Calu3 (cell line): ENCODE results near the gene GALNT12. TPM values are rescaled to one million over a fixed set of nuclear protein-coding genes. Genes with fewer than 3 reads are reported as not detected.

Source experiments
- BruUV-seq: library from RNA; stranded (reverse); fragments of 400-500 nt; replicated peaks from 2 replicates; lab custom pipeline; 2021; lab: Mats Ljungman, UMichigan
- CTCF ChIA-PET: fragments of 300-600 bp; sonication (Branson Sonifier 250); formaldehyde crosslinking; loops from one replicate; lab custom pipeline; 2022; ENCODE audit warnings: antibody characterized with exemption; lab: Charles Lee
- DNase-seq: peaks from one replicate; pipeline ENCODE4 v3.0.0; 2022
- H3K27ac Mint-ChIP-seq: one replicate; pipeline ENCODE4 v1.8.0; 2022; ENCODE audit warnings: mixed read lengths; ENCODE audit not compliant: unreplicated experiment
- H3K27me3 Mint-ChIP-seq: one replicate; pipeline ENCODE4 v1.8.0; 2022; ENCODE audit warnings: mixed read lengths; ENCODE audit not compliant: unreplicated experiment
- H3K36me3 Mint-ChIP-seq: one replicate; pipeline ENCODE4 v1.8.0; 2022; ENCODE audit warnings: mild to moderate bottlenecking, moderate library complexity, mixed read lengths; ENCODE audit not compliant: insufficient read depth, unreplicated experiment
- H3K4me1 Mint-ChIP-seq: one replicate; pipeline ENCODE4 v1.8.0; 2022; ENCODE audit warnings: mild to moderate bottlenecking, low read depth, mixed read lengths; ENCODE audit not compliant: unreplicated experiment
- H3K4me3 Mint-ChIP-seq: one replicate; pipeline ENCODE4 v1.8.0; 2022; ENCODE audit warnings: mild to moderate bottlenecking, low read depth, moderate library complexity, mixed read lengths; ENCODE audit not compliant: unreplicated experiment
- H3K9me3 Mint-ChIP-seq: one replicate; pipeline ENCODE4 v1.8.0; 2022; ENCODE audit warnings: low read depth, mixed read lengths; ENCODE audit not compliant: unreplicated experiment
- intact Hi-C: fragments of 100-400 bp; cut with micrococcal nuclease; formaldehyde crosslinking; loops from one replicate; pipeline ENCODE4 v1.10.0; 2022; ENCODE audit not compliant: unreplicated experiment
- total RNA-seq: library from RNA; stranded (reverse); gene quantifications from 2 replicates; pipeline ENCODE4 v1.2.3, GENCODE V29; 2022
- TF ChIP-seq, protein P1 (sequence below): fragments of 200-600 bp; IDR thresholded peaks from one replicate; pipeline ENCODE4 v1.8.0; 2022; ENCODE audit warnings: antibody characterized with exemption; ENCODE audit not compliant: unreplicated experiment

Gene GALNT12
- total RNA-seq, 1 experiment from 2014 or later: 49.2 TPM

DNA sequence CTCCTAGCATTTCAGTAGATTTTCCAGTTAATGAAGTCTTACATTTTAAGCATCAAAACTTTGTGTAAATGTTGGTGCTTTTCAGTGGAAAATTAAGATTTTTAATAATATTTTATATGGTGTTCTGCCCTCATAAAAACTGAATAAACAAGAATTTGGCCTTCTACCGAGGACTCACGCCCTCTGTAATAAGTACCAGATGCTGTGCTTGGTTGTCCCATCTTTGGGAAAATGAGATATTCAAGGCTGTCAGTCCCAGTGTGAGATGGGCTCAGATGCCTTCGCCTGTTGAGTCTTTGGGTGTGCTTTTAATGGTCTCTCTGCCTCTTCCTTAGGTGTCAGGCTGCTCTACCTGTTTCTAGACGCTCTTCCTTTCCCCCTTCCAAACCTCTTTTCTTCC lies 28.7 kb downstream of the GALNT12 start:
- no peaks in the 10 kb centered on the region for H3K27me3 Mint-ChIP-seq
- BruUV-seq: no TSS peak
- H3K9me3 Mint-ChIP-seq: no peaks in the 10 kb centered on the region
- peaks cover 23% of the 10 kb centered on the region for H3K36me3 Mint-ChIP-seq
- H3K27ac Mint-ChIP-seq: peak overlapping the region; percentile 37
- peaks cover 13% of the 10 kb centered on the region for H3K4me1 Mint-ChIP-seq
- CTCF ChIA-PET: interaction anchor here (0.9 kb wide), 1 partner anchor 32 kb away, joined by 3 read pairs; no protein-coding TSS in a partner anchor
- TF ChIP-seq, protein P1, sequence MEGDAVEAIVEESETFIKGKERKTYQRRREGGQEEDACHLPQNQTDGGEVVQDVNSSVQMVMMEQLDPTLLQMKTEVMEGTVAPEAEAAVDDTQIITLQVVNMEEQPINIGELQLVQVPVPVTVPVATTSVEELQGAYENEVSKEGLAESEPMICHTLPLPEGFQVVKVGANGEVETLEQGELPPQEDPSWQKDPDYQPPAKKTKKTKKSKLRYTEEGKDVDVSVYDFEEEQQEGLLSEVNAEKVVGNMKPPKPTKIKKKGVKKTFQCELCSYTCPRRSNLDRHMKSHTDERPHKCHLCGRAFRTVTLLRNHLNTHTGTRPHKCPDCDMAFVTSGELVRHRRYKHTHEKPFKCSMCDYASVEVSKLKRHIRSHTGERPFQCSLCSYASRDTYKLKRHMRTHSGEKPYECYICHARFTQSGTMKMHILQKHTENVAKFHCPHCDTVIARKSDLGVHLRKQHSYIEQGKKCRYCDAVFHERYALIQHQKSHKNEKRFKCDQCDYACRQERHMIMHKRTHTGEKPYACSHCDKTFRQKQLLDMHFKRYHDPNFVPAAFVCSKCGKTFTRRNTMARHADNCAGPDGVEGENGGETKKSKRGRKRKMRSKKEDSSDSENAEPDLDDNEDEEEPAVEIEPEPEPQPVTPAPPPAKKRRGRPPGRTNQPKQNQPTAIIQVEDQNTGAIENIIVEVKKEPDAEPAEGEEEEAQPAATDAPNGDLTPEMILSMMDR: no peak
- H3K4me3 Mint-ChIP-seq: no peak overlapping the region
- DNase-seq: no peak
- intact Hi-C loops: no loop called here

DNA sequence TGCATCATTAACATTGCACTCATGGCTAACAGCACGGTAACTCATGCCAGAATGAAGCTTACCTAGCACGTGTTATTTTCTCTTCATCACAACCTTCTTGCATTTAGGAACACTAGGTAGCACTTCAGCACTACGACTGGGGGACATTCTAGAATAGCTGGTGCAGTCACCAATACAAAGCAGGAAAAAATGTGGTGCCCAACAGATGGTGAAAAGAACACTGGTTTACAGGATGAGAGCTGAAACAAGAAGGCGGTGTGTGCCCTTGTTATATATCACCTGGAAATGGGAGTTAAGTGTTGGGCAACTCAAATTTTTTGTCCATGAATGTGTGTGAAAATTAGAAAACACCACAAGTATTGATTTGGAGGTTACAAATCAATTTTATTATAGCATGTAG lies 30.0 kb downstream of the GALNT12 start:
- peaks cover 13% of the 10 kb centered on the region for H3K4me1 Mint-ChIP-seq
- CTCF ChIA-PET: interaction anchor here (0.7 kb wide), 1 partner anchor 10 kb away, joined by 5 read pairs; no protein-coding TSS in a partner anchor
- DNase-seq: no peak
- peaks cover 23% of the 10 kb centered on the region for H3K36me3 Mint-ChIP-seq
- H3K4me3 Mint-ChIP-seq: no peak overlapping the region
- intact Hi-C loops: no loop called here
- no peaks in the 10 kb centered on the region for H3K27me3 Mint-ChIP-seq
- TF ChIP-seq, protein P1: no peak
- H3K27ac Mint-ChIP-seq: no peak overlapping the region
- BruUV-seq: no TSS peak
- no peaks in the 10 kb centered on the region for H3K9me3 Mint-ChIP-seq

DNA sequence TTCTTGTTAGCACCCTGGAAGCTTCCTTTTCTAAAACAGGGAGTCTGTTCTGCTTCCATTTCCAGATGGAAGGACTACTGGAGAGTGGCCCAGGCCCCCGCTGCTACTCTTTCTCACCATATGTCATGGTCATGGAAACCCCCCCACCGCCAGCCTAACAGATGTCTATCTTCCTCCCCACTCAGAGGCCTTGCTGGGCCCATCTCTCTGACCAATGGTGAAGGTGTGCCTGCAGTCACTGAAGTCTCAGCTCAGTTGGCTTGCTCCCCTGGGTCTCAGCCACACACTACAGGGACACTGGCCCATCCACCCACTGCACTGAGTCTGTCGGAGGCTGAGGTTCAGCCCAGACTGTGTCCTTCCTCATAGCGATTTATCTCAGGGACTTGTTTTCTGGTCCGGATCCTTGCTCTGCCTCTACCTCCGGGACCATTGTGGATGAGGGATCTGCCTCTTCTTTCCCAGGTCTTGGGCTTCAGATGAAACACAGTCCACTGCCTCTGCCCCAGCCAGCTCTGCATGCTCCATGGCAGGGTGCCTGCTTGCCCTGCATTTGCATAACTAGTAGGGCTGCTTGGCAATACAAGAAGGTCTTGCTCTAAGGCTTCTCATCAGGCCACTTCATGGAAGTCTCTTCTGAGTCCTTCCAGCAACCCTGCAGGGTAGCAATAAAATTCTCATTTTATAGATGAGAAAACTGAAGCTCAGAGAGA lies 30.8 kb downstream of the GALNT12 start:
- no TSS peak for BruUV-seq
- H3K4me1 Mint-ChIP-seq: peaks cover 5% of the 10 kb centered on the region

DNA sequence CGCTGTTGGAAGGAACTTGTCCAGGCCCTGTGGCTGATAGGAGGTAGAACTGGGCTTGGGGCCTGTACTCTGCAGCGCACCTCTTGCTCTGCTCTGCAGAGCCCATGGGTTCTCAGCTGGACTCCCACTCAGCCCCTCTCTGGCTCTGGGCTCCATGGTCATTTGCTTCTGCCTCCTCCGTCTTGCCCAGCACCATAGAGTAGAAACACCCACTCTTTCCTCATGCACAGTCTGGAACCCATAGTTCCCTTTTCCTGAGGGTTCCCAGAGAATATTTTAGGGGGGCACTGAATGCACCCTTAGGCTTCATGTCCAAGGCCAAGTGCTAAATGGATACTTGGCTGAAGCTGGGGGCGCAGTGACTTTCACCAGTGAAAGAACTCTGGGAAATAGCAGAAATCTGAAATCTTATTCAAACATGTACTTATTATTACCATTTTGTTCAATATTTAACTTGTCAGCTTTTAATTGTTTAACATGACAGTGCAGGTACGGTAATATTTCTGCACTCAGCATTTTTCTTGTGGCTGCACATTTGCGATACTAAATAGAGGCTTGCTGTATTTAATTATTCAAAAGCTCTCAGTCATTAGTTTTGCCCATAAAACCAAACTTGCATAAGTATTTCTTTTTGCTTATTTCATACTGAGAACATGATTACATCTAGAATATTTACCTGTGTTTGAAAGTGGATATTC lies 31.5 kb downstream of the GALNT12 start:
- Mint-ChIP-seq H3K9me3 (no peaks in the 10 kb centered on the region), H3K36me3 (peaks cover 14% of the 10 kb centered on the region), H3K4me1 (no peaks in the 10 kb centered on the region), H3K4me3 (no peak overlapping the region), H3K27me3 (no peaks in the 10 kb centered on the region), H3K27ac (no peak overlapping the region)
- TF ChIP-seq, protein P1: no peak
- intact Hi-C loops: no loop called here
- DNase-seq: no peak
- BruUV-seq: no TSS peak
- CTCF ChIA-PET: no interaction called here

More for the DNA sequence above, 30.8 kb downstream of the GALNT12 start:
- intact Hi-C loops: no loop called here
- Mint-ChIP-seq H3K36me3 (peaks cover 15% of the 10 kb centered on the region), H3K4me3 (no peak overlapping the region), H3K27me3 (no peaks in the 10 kb centered on the region), H3K27ac (no peak overlapping the region), H3K9me3 (no peaks in the 10 kb centered on the region)
- TF ChIP-seq, protein P1: no peak
- CTCF ChIA-PET: interaction anchor here (0.7 kb wide), 1 partner anchor 10 kb away, joined by 5 read pairs; no protein-coding TSS in a partner anchor
- no peak for DNase-seq
